Lung (tissue), 12 donors: Measurements from ENCODE around the gene BTG1. TPM values are rescaled to one million over a fixed set of nuclear protein-coding genes. Genes with fewer than 3 reads are reported as not detected.
A peak's percentile ranks its signal among the peaks of the same experiment; 100 is the strongest.

Experiments
- ATAC-seq: fragments of 200-7000 bp; cut with Tn5 transposase; one replicate; pipeline ENCODE4 v1.9.1; 2020; ENCODE audit warnings: moderate number of reproducible peaks; ENCODE audit not compliant: insufficient read depth, low FRiP score
- DNase-seq, 3 donors: peaks; one replicate each; pipeline ENCODE4 v3.0.0-alpha.2; 2013 to 2017
- H3K27ac ChIP-seq, 2 donors: one replicate each; pipeline ENCODE4 v1.5.1; 2013; ENCODE audit warnings: mild to moderate bottlenecking in 2 of 2, moderate library complexity in 2 of 2, control low read depth in 1 of 2, inconsistent platforms in 1 of 2, low read depth in 1 of 2, low read length in 1 of 2
- H3K27me3 ChIP-seq, 3 donors: one replicate each; pipeline ENCODE4 v1.5.1; 2013; ENCODE audit warnings: low read length in 2 of 3; ENCODE audit not compliant: control insufficient read depth in 3 of 3, insufficient read depth in 3 of 3
- H3K36me3 ChIP-seq, 4 donors: one replicate each; pipeline ENCODE4 v1.5.1; 2013; ENCODE audit warnings: low read length in 4 of 4, mild to moderate bottlenecking in 1 of 4, moderate library complexity in 1 of 4; ENCODE audit not compliant: control insufficient read depth in 4 of 4, insufficient read depth in 4 of 4
- H3K4me1 ChIP-seq, 5 donors: one replicate each; pipeline ENCODE4 v1.5.1; 2013; ENCODE audit warnings: low read length in 5 of 5, mild to moderate bottlenecking in 2 of 5, moderate library complexity in 1 of 5; ENCODE audit not compliant: control insufficient read depth in 5 of 5, insufficient read depth in 5 of 5
- H3K4me3 ChIP-seq: one replicate; pipeline ENCODE4 v1.5.1; 2013; ENCODE audit warnings: mild to moderate bottlenecking, control low read depth, moderate library complexity
- H3K9ac ChIP-seq, 2 donors: one replicate each; pipeline ENCODE4 v1.5.1; 2013; ENCODE audit warnings: low read length in 2 of 2, control low read depth in 1 of 2; ENCODE audit not compliant: insufficient read depth in 1 of 2
- H3K9me3 ChIP-seq, 4 donors: one replicate each; pipeline ENCODE4 v1.5.1; 2013; ENCODE audit warnings: low read length in 3 of 4, mild to moderate bottlenecking in 1 of 4, moderate library complexity in 1 of 4; ENCODE audit not compliant: control insufficient read depth in 4 of 4, insufficient read depth in 3 of 4
- CTCF ChIP-seq: IDR thresholded peaks from 2 replicates; pipeline ENCODE4 v1.5.1; 2012; ENCODE audit warnings: mild to moderate bottlenecking; ENCODE audit errors: control extremely low read depth, extremely low read depth
- WGBS, 2 donors: extraction: QIAGEN DNeasy Blood & Tissue Kit; methylation state at CpG; one replicate each; pipeline ENCODE4 v1.1.7; 2013; 5-methylcytosine and 5-hydroxymethylcytosine counted together
- polyA plus RNA-seq, 2 donors: library from polyadenylated mRNA; stranded (reverse); fragments of 200-250 nt; gene quantifications; one replicate each; pipeline ENCODE4 v1.2.1, GENCODE V29; 2013
- total RNA-seq, 2 donors: library from RNA; depleted of rRNA in 1 of 2; stranded (reverse); fragments of >200 nt in 1 of 2; gene quantifications; one replicate each; pipeline ENCODE4 v1.2.1, GENCODE V29; 2014 to 2021
- donor health status: control.
- donor health status: control.
- donor health status: Bipolar disorder and iron deficiency.
- donor health status: healthy.
- donor health status: DM: yes; HTN: yes; CAD: no.

The BTG1 gene
- total and polyA plus RNA-seq, 4 donors, result 38.4 to 147 (median 89.7) TPM

- DNase-seq (no peak), ATAC-seq (no peak)
- Histone ChIP-seq H3K9me3 (no peaks in the 10 kb centered on the region), H3K9ac (peak overlapping the region in 1 of 2 donors; percentile 38), H3K36me3 (peaks cover 0 to 10% (median 4%) of the 10 kb centered on the region in 4 donors), H3K27me3 (no peaks in the 10 kb centered on the region), H3K4me1 (peaks cover 6 to 80% (median 46%) of the 10 kb centered on the region in 5 donors), H3K4me3 (no peak overlapping the region), H3K27ac (peak overlapping the region; percentile 74 to 82)
- TF ChIP-seq CTCF, result no peak
- 23 to 26% methylated on average over 3 of the region's 3 CpGs for WGBS, 2 donors
These were observed 11.6 kb downstream of the BTG1 start for GRCh38 chr12:92133795-92134637.

- Histone ChIP-seq H3K36me3 (peaks cover 0 to 8% (median 3%) of the 10 kb centered on the region in 4 donors), H3K27ac (peak overlapping the region; percentile 43 to 71), H3K9ac (no peak overlapping the region), H3K4me1 (peaks cover 6 to 73% (median 43%) of the 10 kb centered on the region in 5 donors), H3K9me3 (no peaks in the 10 kb centered on the region), H3K4me3 (no peak overlapping the region), H3K27me3 (no peaks in the 10 kb centered on the region)
- 0 to 4% methylated on average over 1 of the region's 1 CpG for WGBS, 2 donors
- no peak for TF ChIP-seq CTCF
- ATAC-seq (no peak), DNase-seq (peak in 2 of 3 donors; percentile 84 to 91)
These were observed 12.5 kb downstream of the BTG1 start for GRCh38 chr12:92133171-92133570.

- no peaks in the 10 kb centered on the region for H3K9me3 ChIP-seq
- H3K27ac ChIP-seq, result no peak overlapping the region
- H3K9ac ChIP-seq, result no peak overlapping the region
- H3K36me3 ChIP-seq, result peaks cover 0 to 8% (median 3%) of the 10 kb centered on the region in 4 donors
- ATAC-seq (no peak), DNase-seq (no peak)
- H3K4me3 ChIP-seq, result no peak overlapping the region
- no peaks in the 10 kb centered on the region for H3K27me3 ChIP-seq
- TF ChIP-seq CTCF, result no peak
- H3K4me1 ChIP-seq, result peaks cover 8 to 64% (median 37%) of the 10 kb centered on the region in 5 donors
- WGBS, 2 donors, result 69 to 97% methylated on average over 1 of the region's 1 CpG
These were observed 13.4 kb downstream of the BTG1 start for GRCh38 chr12:92132288-92132687.
